B cell (primary cell): Measurements from ENCODE around the gene RBFA. TPM values are rescaled to one million over a fixed set of nuclear protein-coding genes. Genes with fewer than 3 reads are reported as not detected.

Source experiments
- ATAC-seq: fragments of 200-7000 bp; cut with Tn5 transposase; one replicate; pipeline ENCODE4 v1.10.0; 2021; ENCODE audit warnings: low read depth, mild to moderate bottlenecking, moderate number of reproducible peaks, moderate library complexity
- CTCF ChIA-PET: fragments of 350-600 bp; sonication (Branson Sonifier 250); formaldehyde crosslinking; loops from one replicate; lab custom pipeline; 2021; ENCODE audit warnings: antibody characterized with exemption, inconsistent platforms; lab: Charles Lee
- POLR2A ChIA-PET: fragments of 350-600 bp; sonication (Branson Sonifier 250); formaldehyde crosslinking; loops from one replicate; lab custom pipeline; 2021; ENCODE audit warnings: antibody characterized with exemption; lab: Charles Lee
- DNase-seq: peaks from one replicate; pipeline ENCODE4 v3.0.0; 2013
- H2AFZ ChIP-seq: 2 replicates; pipeline ENCODE4 v1.6.1; 2012; ENCODE audit warnings: mild to moderate bottlenecking, low read depth, low read length; ENCODE audit not compliant: insufficient read depth, poor library complexity, severe bottlenecking
- H3K27ac ChIP-seq, 2 donors: 1 replicate in 1 of 2; 2 replicates in 1 of 2; pipeline ENCODE4 v1.5.1; 2012 to 2013; ENCODE audit warnings: low read length in 2 of 2, mild to moderate bottlenecking in 2 of 2, moderate library complexity in 1 of 2
- H3K27me3 ChIP-seq, 4 experiments: fragments of 200-600 bp in 1 of 4; sonication (generic) in 1 of 4; replicated peaks in 1 of 4; 1 replicate in 2 of 4; 2 replicates in 2 of 4; pipeline versions ENCODE4 v1.6.1 to v1.7.0; 2013 to 2016; ENCODE audit warnings: low read length in 3 of 4, mild to moderate bottlenecking in 2 of 4, mixed read lengths in 1 of 4, moderate library complexity in 1 of 4; ENCODE audit not compliant: insufficient read depth in 4 of 4, control insufficient read depth in 3 of 4; ENCODE audit errors: control extremely low read depth in 1 of 4
- H3K36me3 ChIP-seq, 2 experiments: replicated peaks in 1 of 2; 1 replicate in 1 of 2; 2 replicates in 1 of 2; pipeline versions ENCODE4 v1.6.1 to v1.7.1; 2013; ENCODE audit warnings: low read length in 1 of 2; ENCODE audit not compliant: insufficient read depth in 2 of 2, control insufficient read depth in 1 of 2; ENCODE audit errors: control extremely low read depth in 1 of 2, extremely low read depth in 1 of 2
- H3K4me1 ChIP-seq, 2 donors: fragments of 200-600 bp in 1 of 2; sonication (generic) in 1 of 2; 1 replicate in 1 of 2; 2 replicates in 1 of 2; pipeline versions ENCODE4 v1.5.1 to v1.6.1; 2013 to 2017; ENCODE audit warnings: low read length in 2 of 2; ENCODE audit not compliant: control insufficient read depth in 2 of 2, insufficient read depth in 2 of 2
- H3K4me2 ChIP-seq: replicated peaks from 2 replicates; pipeline ENCODE3; 2012; ENCODE audit warnings: mild to moderate bottlenecking, low read depth, low read length; ENCODE audit not compliant: poor library complexity, severe bottlenecking
- H3K4me3 ChIP-seq, 5 experiments: fragments of 200-600 bp in 1 of 5; sonication (generic) in 1 of 5; 1 replicate in 3 of 5; 2 replicates in 2 of 5; pipeline versions ENCODE4 v1.5.1 to v1.7.0; 2011 to 2016; ENCODE audit warnings: low read length in 4 of 5, mild to moderate bottlenecking in 4 of 5, low read depth in 2 of 5, control low read depth in 1 of 5, moderate library complexity in 1 of 5; ENCODE audit not compliant: insufficient read depth in 1 of 5; ENCODE audit errors: control extremely low read depth in 1 of 5, extremely low read depth in 1 of 5
- H3K79me2 ChIP-seq: fragments of 200-600 bp; sonication (generic); one replicate; pipeline ENCODE4 v1.6.0; 2016; ENCODE audit warnings: low read length; ENCODE audit not compliant: control insufficient read depth, insufficient read depth
- H3K9ac ChIP-seq: fragments of 200-600 bp; sonication (generic); 2 replicates; pipeline ENCODE4 v1.6.1; 2017; ENCODE audit warnings: mild to moderate bottlenecking, low read length, moderate library complexity
- H3K9me3 ChIP-seq, 3 donors: one replicate each; pipeline versions ENCODE4 v1.6.1 to v1.7.1; 2013; ENCODE audit warnings: low read length in 2 of 3; ENCODE audit not compliant: control insufficient read depth in 2 of 3, insufficient read depth in 1 of 3; ENCODE audit errors: control extremely low read depth in 1 of 3
- H4K20me1 ChIP-seq: 2 replicates; pipeline ENCODE4 v1.6.0; 2012; ENCODE audit warnings: mild to moderate bottlenecking, low read length; ENCODE audit not compliant: insufficient read depth, control insufficient read depth, poor library complexity, severe bottlenecking
- H3K27ac Mint-ChIP-seq: one replicate; pipeline ENCODE4 v1.8.0; 2021; ENCODE audit warnings: mixed read lengths
- H3K27me3 Mint-ChIP-seq: one replicate; pipeline ENCODE4 v1.8.0; 2021; ENCODE audit warnings: mixed read lengths
- H3K4me1 Mint-ChIP-seq: one replicate; pipeline ENCODE4 v1.8.0; 2021; ENCODE audit warnings: mixed read lengths
- H3K4me3 Mint-ChIP-seq: one replicate; pipeline ENCODE4 v1.8.0; 2021; ENCODE audit warnings: mixed read lengths
- H3K9me3 Mint-ChIP-seq: one replicate; pipeline ENCODE4 v1.8.0; 2022; ENCODE audit warnings: mixed read lengths; ENCODE audit not compliant: insufficient read depth
- EZH2 ChIP-seq: IDR thresholded peaks from 2 replicates; pipeline ENCODE4 v1.6.1; 2012; ENCODE audit warnings: borderline replicate concordance, low read depth, mild to moderate bottlenecking, moderate library complexity, low read length; ENCODE audit not compliant: insufficient read depth, poor library complexity, severe bottlenecking
- WGBS: methylation state at CpG from one replicate; pipeline ENCODE4 v1.1.5; 2013; ENCODE audit warnings: missing lambda C conversion rate; ENCODE audit not compliant: insufficient coverage; 5-methylcytosine and 5-hydroxymethylcytosine counted together
- intact Hi-C: fragments of 100-400 bp; cut with micrococcal nuclease; formaldehyde crosslinking; loops from one replicate; pipeline ENCODE4 v1.10.0; 2022
- polyA plus RNA-seq: library from polyadenylated mRNA; depleted of rRNA; stranded (reverse); fragments of >200 nt; gene quantifications from 2 replicates; pipeline ENCODE4 v1.2.3, GENCODE V29; 2012
- total RNA-seq, 2 donors: library from RNA; stranded (reverse); fragments of 120-200 nt in 1 of 2; gene quantifications; 1 replicate in 1 of 2; 2 replicates in 1 of 2; pipeline versions ENCODE4 v1.2.3 to v1.2.4, GENCODE V29; 2013 to 2022
- TF ChIP-seq, protein P1 (sequence below): fragments of 200-600 bp; IDR thresholded peaks from one replicate; pipeline ENCODE4 v1.8.0; 2022; ENCODE audit warnings: antibody characterized with exemption, mild to moderate bottlenecking

RBFA gene
- total and polyA plus RNA-seq, 2 donors (not counting 1 experiment from before 2014, with no cell fraction given), result 22.0 to 24.2 TPM

DNA sequence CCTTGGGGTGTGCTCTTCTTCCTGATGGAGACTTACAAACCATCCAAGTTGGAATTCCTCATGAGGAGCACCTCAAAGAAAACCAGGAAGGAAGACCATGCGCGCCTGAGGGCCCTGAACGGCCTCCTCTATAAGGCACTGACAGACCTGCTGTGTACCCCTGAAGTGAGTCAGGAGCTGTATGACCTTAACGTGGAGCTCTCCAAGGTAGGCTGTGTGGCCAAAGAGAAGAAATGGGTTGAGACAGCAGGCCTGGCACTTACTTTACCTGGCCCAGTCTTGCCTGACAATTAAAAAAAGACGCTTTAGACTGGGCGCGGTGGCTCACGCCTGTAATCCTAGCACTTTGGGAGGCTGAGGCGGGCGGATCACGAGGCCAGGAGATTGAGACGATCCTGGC lies 3.1 kb downstream of the RBFA start:
- CTCF ChIA-PET, result no interaction called here
- ATAC-seq, result no peak
- Histone ChIP-seq H3K79me2 (peaks cover 15% of the 10 kb centered on the region), H3K9ac (no peak overlapping the region), H3K4me1 (peaks cover 15 to 20% of the 10 kb centered on the region in 2 donors), H3K27ac (no peak overlapping the region), H3K4me3 (no peak overlapping the region), H3K36me3 (peaks cover 0 to 7% of the 10 kb centered on the region in 2 experiments), H3K4me2 (no peak overlapping the region), H2AFZ (no peak overlapping the region), H4K20me1 (no peaks in the 10 kb centered on the region), H3K27me3 (no peaks in the 10 kb centered on the region), H3K9me3 (peaks cover 0 to 9% (median 0%) of the 10 kb centered on the region in 3 donors)
- Mint-ChIP-seq H3K27me3 (no peaks in the 10 kb centered on the region), H3K4me1 (peaks cover 19% of the 10 kb centered on the region), H3K27ac (no peak overlapping the region), H3K9me3 (no peaks in the 10 kb centered on the region), H3K4me3 (no peak overlapping the region)
- POLR2A ChIA-PET, result no interaction called here
- TF ChIP-seq, protein P1, sequence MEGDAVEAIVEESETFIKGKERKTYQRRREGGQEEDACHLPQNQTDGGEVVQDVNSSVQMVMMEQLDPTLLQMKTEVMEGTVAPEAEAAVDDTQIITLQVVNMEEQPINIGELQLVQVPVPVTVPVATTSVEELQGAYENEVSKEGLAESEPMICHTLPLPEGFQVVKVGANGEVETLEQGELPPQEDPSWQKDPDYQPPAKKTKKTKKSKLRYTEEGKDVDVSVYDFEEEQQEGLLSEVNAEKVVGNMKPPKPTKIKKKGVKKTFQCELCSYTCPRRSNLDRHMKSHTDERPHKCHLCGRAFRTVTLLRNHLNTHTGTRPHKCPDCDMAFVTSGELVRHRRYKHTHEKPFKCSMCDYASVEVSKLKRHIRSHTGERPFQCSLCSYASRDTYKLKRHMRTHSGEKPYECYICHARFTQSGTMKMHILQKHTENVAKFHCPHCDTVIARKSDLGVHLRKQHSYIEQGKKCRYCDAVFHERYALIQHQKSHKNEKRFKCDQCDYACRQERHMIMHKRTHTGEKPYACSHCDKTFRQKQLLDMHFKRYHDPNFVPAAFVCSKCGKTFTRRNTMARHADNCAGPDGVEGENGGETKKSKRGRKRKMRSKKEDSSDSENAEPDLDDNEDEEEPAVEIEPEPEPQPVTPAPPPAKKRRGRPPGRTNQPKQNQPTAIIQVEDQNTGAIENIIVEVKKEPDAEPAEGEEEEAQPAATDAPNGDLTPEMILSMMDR, result no peak
- TF ChIP-seq EZH2, result no peak
- intact Hi-C loops, result loop anchor here (10.0 kb wide), 1 partner anchor 242 kb away; the partner anchor contains the start of gene KCNG2
- 96% methylated on average over 10 of the region's 12 CpGs for WGBS
- no peak for DNase-seq

DNA sequence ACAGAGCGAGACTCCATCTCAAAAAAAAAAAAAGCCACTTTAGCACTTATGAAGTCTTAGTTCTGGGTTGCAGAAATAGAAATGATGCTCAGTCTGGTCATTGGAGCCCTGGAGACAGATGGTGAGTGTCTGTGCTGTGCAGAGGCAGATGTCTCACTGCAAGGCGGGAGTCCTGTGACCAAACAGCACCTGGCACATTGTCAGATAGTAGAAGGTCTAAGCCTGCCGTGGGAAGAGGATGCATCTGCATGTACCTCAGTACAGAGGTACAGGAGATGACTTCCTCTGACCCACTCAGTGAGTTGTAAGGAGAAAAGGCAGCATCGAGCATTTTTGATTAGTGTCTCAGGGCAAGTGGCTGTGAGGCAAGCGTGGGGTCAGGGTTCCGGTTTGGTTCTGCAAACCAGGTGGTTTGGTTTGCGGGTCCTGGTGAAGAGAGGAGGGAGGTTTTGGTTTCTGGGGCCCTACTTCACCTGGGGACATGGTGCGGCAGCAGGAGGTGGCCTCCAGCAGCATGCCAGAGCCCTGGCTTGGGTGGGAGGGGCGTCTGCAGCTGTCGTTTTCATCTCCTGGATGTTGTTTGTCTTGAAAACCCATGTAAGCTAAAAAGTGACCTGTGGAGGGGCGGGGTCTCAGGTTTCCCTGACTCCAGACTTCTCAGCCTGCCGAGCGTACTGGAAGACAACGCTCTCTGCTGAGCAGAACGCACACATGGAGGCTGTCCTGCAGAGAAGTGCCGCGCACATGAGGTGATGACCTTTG lies 3.8 kb downstream of the RBFA start:
- Mint-ChIP-seq H3K27me3 (no peaks in the 10 kb centered on the region), H3K27ac (no peak overlapping the region), H3K4me1 (peaks cover 15% of the 10 kb centered on the region), H3K4me3 (no peak overlapping the region), H3K9me3 (no peaks in the 10 kb centered on the region)
- intact Hi-C loops, result loop anchor here (10.0 kb wide), 1 partner anchor 243 kb away; the partner anchor contains the start of gene KCNG2
- TF ChIP-seq, protein P1, result no peak
- TF ChIP-seq EZH2, result no peak
- Histone ChIP-seq H2AFZ (no peak overlapping the region), H3K27ac (no peak overlapping the region), H3K36me3 (peaks cover 0 to 10% of the 10 kb centered on the region in 2 experiments), H4K20me1 (no peaks in the 10 kb centered on the region), H3K4me1 (peaks cover 11 to 14% of the 10 kb centered on the region in 2 donors), H3K9ac (no peak overlapping the region), H3K27me3 (no peaks in the 10 kb centered on the region), H3K9me3 (peaks cover 0 to 4% (median 0%) of the 10 kb centered on the region in 3 donors), H3K79me2 (peaks cover 15% of the 10 kb centered on the region), H3K4me2 (no peak overlapping the region), H3K4me3 (no peak overlapping the region)
- POLR2A ChIA-PET, result no interaction called here
- 90% methylated on average over 12 of the region's 17 CpGs for WGBS
- ATAC-seq (no peak), DNase-seq (no peak)
- CTCF ChIA-PET, result no interaction called here
